B cell (primary cell): ENCODE results near the gene AGTR1. TPM values are rescaled to one million over a fixed set of nuclear protein-coding genes. Genes with fewer than 3 reads are reported as not detected.

Experiments used
- ATAC-seq: fragments of 200-7000 bp; cut with Tn5 transposase; one replicate; pipeline ENCODE4 v1.10.0; 2021; ENCODE audit warnings: low read depth, mild to moderate bottlenecking, moderate number of reproducible peaks, moderate library complexity
- CTCF ChIA-PET: fragments of 350-600 bp; sonication (Branson Sonifier 250); formaldehyde crosslinking; loops from one replicate; lab custom pipeline; 2021; ENCODE audit warnings: antibody characterized with exemption, inconsistent platforms; lab: Charles Lee
- POLR2A ChIA-PET: fragments of 350-600 bp; sonication (Branson Sonifier 250); formaldehyde crosslinking; loops from one replicate; lab custom pipeline; 2021; ENCODE audit warnings: antibody characterized with exemption; lab: Charles Lee
- DNase-seq: peaks from one replicate; pipeline ENCODE4 v3.0.0; 2013
- H2AFZ ChIP-seq: 2 replicates; pipeline ENCODE4 v1.6.1; 2012; ENCODE audit warnings: mild to moderate bottlenecking, low read depth, low read length; ENCODE audit not compliant: insufficient read depth, poor library complexity, severe bottlenecking
- H3K27ac ChIP-seq, 2 donors: 1 replicate in 1 of 2; 2 replicates in 1 of 2; pipeline ENCODE4 v1.5.1; 2012 to 2013; ENCODE audit warnings: low read length in 2 of 2, mild to moderate bottlenecking in 2 of 2, moderate library complexity in 1 of 2
- H3K27me3 ChIP-seq, 4 experiments: fragments of 200-600 bp in 1 of 4; sonication (generic) in 1 of 4; replicated peaks in 1 of 4; 1 replicate in 2 of 4; 2 replicates in 2 of 4; pipeline versions ENCODE4 v1.6.1 to v1.7.0; 2013 to 2016; ENCODE audit warnings: low read length in 3 of 4, mild to moderate bottlenecking in 2 of 4, mixed read lengths in 1 of 4, moderate library complexity in 1 of 4; ENCODE audit not compliant: insufficient read depth in 4 of 4, control insufficient read depth in 3 of 4; ENCODE audit errors: control extremely low read depth in 1 of 4
- H3K36me3 ChIP-seq, 2 experiments: replicated peaks in 1 of 2; 1 replicate in 1 of 2; 2 replicates in 1 of 2; pipeline versions ENCODE4 v1.6.1 to v1.7.1; 2013; ENCODE audit warnings: low read length in 1 of 2; ENCODE audit not compliant: insufficient read depth in 2 of 2, control insufficient read depth in 1 of 2; ENCODE audit errors: control extremely low read depth in 1 of 2, extremely low read depth in 1 of 2
- H3K4me1 ChIP-seq, 2 donors: fragments of 200-600 bp in 1 of 2; sonication (generic) in 1 of 2; 1 replicate in 1 of 2; 2 replicates in 1 of 2; pipeline versions ENCODE4 v1.5.1 to v1.6.1; 2013 to 2017; ENCODE audit warnings: low read length in 2 of 2; ENCODE audit not compliant: control insufficient read depth in 2 of 2, insufficient read depth in 2 of 2
- H3K4me2 ChIP-seq: replicated peaks from 2 replicates; pipeline ENCODE3; 2012; ENCODE audit warnings: mild to moderate bottlenecking, low read depth, low read length; ENCODE audit not compliant: poor library complexity, severe bottlenecking
- H3K4me3 ChIP-seq, 5 experiments: fragments of 200-600 bp in 1 of 5; sonication (generic) in 1 of 5; 1 replicate in 3 of 5; 2 replicates in 2 of 5; pipeline versions ENCODE4 v1.5.1 to v1.7.0; 2011 to 2016; ENCODE audit warnings: low read length in 4 of 5, mild to moderate bottlenecking in 4 of 5, low read depth in 2 of 5, control low read depth in 1 of 5, moderate library complexity in 1 of 5; ENCODE audit not compliant: insufficient read depth in 1 of 5; ENCODE audit errors: control extremely low read depth in 1 of 5, extremely low read depth in 1 of 5
- H3K79me2 ChIP-seq: fragments of 200-600 bp; sonication (generic); one replicate; pipeline ENCODE4 v1.6.0; 2016; ENCODE audit warnings: low read length; ENCODE audit not compliant: control insufficient read depth, insufficient read depth
- H3K9ac ChIP-seq: fragments of 200-600 bp; sonication (generic); 2 replicates; pipeline ENCODE4 v1.6.1; 2017; ENCODE audit warnings: mild to moderate bottlenecking, low read length, moderate library complexity
- H3K9me3 ChIP-seq, 3 donors: one replicate each; pipeline versions ENCODE4 v1.6.1 to v1.7.1; 2013; ENCODE audit warnings: low read length in 2 of 3; ENCODE audit not compliant: control insufficient read depth in 2 of 3, insufficient read depth in 1 of 3; ENCODE audit errors: control extremely low read depth in 1 of 3
- H4K20me1 ChIP-seq: 2 replicates; pipeline ENCODE4 v1.6.0; 2012; ENCODE audit warnings: mild to moderate bottlenecking, low read length; ENCODE audit not compliant: insufficient read depth, control insufficient read depth, poor library complexity, severe bottlenecking
- H3K27ac Mint-ChIP-seq: one replicate; pipeline ENCODE4 v1.8.0; 2021; ENCODE audit warnings: mixed read lengths
- H3K27me3 Mint-ChIP-seq: one replicate; pipeline ENCODE4 v1.8.0; 2021; ENCODE audit warnings: mixed read lengths
- H3K4me1 Mint-ChIP-seq: one replicate; pipeline ENCODE4 v1.8.0; 2021; ENCODE audit warnings: mixed read lengths
- H3K4me3 Mint-ChIP-seq: one replicate; pipeline ENCODE4 v1.8.0; 2021; ENCODE audit warnings: mixed read lengths
- H3K9me3 Mint-ChIP-seq: one replicate; pipeline ENCODE4 v1.8.0; 2022; ENCODE audit warnings: mixed read lengths; ENCODE audit not compliant: insufficient read depth
- EZH2 ChIP-seq: IDR thresholded peaks from 2 replicates; pipeline ENCODE4 v1.6.1; 2012; ENCODE audit warnings: borderline replicate concordance, low read depth, mild to moderate bottlenecking, moderate library complexity, low read length; ENCODE audit not compliant: insufficient read depth, poor library complexity, severe bottlenecking
- WGBS: methylation state at CpG from one replicate; pipeline ENCODE4 v1.1.5; 2013; ENCODE audit warnings: missing lambda C conversion rate; ENCODE audit not compliant: insufficient coverage; 5-methylcytosine and 5-hydroxymethylcytosine counted together
- intact Hi-C: fragments of 100-400 bp; cut with micrococcal nuclease; formaldehyde crosslinking; loops from one replicate; pipeline ENCODE4 v1.10.0; 2022
- polyA plus RNA-seq: library from polyadenylated mRNA; depleted of rRNA; stranded (reverse); fragments of >200 nt; gene quantifications from 2 replicates; pipeline ENCODE4 v1.2.3, GENCODE V29; 2012
- total RNA-seq, 2 donors: library from RNA; stranded (reverse); fragments of 120-200 nt in 1 of 2; gene quantifications; 1 replicate in 1 of 2; 2 replicates in 1 of 2; pipeline versions ENCODE4 v1.2.3 to v1.2.4, GENCODE V29; 2013 to 2022
- TF ChIP-seq, protein P1 (sequence below): fragments of 200-600 bp; IDR thresholded peaks from one replicate; pipeline ENCODE4 v1.8.0; 2022; ENCODE audit warnings: antibody characterized with exemption, mild to moderate bottlenecking

The AGTR1 gene
- total and polyA plus RNA-seq, 2 donors (not counting 1 experiment from before 2014, with no cell fraction given), result not detected

GRCh38 chr3:148755570-148755969 is 57.9 kb downstream of the AGTR1 start:
- H3K9me3 ChIP-seq, result no peaks in the 10 kb centered on the region
- no peak overlapping the region for H3K4me2 ChIP-seq
- TF ChIP-seq, protein P1, sequence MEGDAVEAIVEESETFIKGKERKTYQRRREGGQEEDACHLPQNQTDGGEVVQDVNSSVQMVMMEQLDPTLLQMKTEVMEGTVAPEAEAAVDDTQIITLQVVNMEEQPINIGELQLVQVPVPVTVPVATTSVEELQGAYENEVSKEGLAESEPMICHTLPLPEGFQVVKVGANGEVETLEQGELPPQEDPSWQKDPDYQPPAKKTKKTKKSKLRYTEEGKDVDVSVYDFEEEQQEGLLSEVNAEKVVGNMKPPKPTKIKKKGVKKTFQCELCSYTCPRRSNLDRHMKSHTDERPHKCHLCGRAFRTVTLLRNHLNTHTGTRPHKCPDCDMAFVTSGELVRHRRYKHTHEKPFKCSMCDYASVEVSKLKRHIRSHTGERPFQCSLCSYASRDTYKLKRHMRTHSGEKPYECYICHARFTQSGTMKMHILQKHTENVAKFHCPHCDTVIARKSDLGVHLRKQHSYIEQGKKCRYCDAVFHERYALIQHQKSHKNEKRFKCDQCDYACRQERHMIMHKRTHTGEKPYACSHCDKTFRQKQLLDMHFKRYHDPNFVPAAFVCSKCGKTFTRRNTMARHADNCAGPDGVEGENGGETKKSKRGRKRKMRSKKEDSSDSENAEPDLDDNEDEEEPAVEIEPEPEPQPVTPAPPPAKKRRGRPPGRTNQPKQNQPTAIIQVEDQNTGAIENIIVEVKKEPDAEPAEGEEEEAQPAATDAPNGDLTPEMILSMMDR, result no peak
- TF ChIP-seq EZH2, result no peak
- intact Hi-C loops, result no loop called here
- H3K27ac ChIP-seq, result no peak overlapping the region
- DNase-seq, result no peak
- H3K4me1 ChIP-seq, result no peaks in the 10 kb centered on the region
- H3K9ac ChIP-seq, result no peak overlapping the region
- CTCF ChIA-PET, result no interaction called here
- H3K9me3 Mint-ChIP-seq, result no peaks in the 10 kb centered on the region
- H3K4me1 Mint-ChIP-seq, result no peaks in the 10 kb centered on the region
- H4K20me1 ChIP-seq, result no peaks in the 10 kb centered on the region
- no peaks in the 10 kb centered on the region for H3K79me2 ChIP-seq
- peaks cover 4% of the 10 kb centered on the region for H3K27me3 Mint-ChIP-seq
- no peaks in the 10 kb centered on the region for H3K36me3 ChIP-seq
- no peak overlapping the region for H3K27ac Mint-ChIP-seq
- H2AFZ ChIP-seq, result no peak overlapping the region
- H3K4me3 Mint-ChIP-seq, result no peak overlapping the region
- no peak for ATAC-seq
- no peak overlapping the region for H3K4me3 ChIP-seq
- POLR2A ChIA-PET, result no interaction called here
- H3K27me3 ChIP-seq, result no peaks in the 10 kb centered on the region

GRCh38 chr3:148756311-148756710 is 58.6 kb downstream of the AGTR1 start:
- Histone ChIP-seq H4K20me1 (no peaks in the 10 kb centered on the region), H3K4me1 (no peaks in the 10 kb centered on the region), H3K4me2 (no peak overlapping the region), H3K79me2 (no peaks in the 10 kb centered on the region), H3K27ac (no peak overlapping the region), H3K36me3 (no peaks in the 10 kb centered on the region), H3K27me3 (no peaks in the 10 kb centered on the region), H3K9ac (no peak overlapping the region), H3K4me3 (no peak overlapping the region), H2AFZ (no peak overlapping the region), H3K9me3 (no peaks in the 10 kb centered on the region)
- POLR2A ChIA-PET, result no interaction called here
- TF ChIP-seq, protein P1, result no peak
- no peak for TF ChIP-seq EZH2
- H3K27me3 Mint-ChIP-seq, result peaks cover 4% of the 10 kb centered on the region
- no peak overlapping the region for H3K27ac Mint-ChIP-seq
- no peaks in the 10 kb centered on the region for H3K4me1 Mint-ChIP-seq
- CTCF ChIA-PET, result no interaction called here
- DNase-seq (no peak), ATAC-seq (no peak)
- H3K9me3 Mint-ChIP-seq, result no peaks in the 10 kb centered on the region
- intact Hi-C loops, result no loop called here
- no CpG with 5 or more reads among the region's 4 CpGs for WGBS
- H3K4me3 Mint-ChIP-seq, result no peak overlapping the region
